WERI-Rb-1 (cell line): ENCODE measurements around the gene PDE6A.
"Not testable (repeated sequence)": the region's sequence is repeated elsewhere in the genome, so short reads cannot be mapped to it uniquely, and the experiment has no call there.

Experiments used
- DNase-seq: peaks from one replicate; pipeline ENCODE4 v3.0.0-alpha.2; 2020
- H3K27ac ChIP-seq: fragments of 250-450 bp; sonication (Bioruptor Pico); 2 replicates; pipeline ENCODE4 v1.5.1; 2020; ENCODE audit warnings: mild to moderate bottlenecking, moderate library complexity
- H3K27me3 ChIP-seq: fragments of 250-450 bp; sonication (Bioruptor Pico); 2 replicates; pipeline ENCODE4 v1.5.1; 2021; ENCODE audit warnings: mild to moderate bottlenecking, low read depth, moderate library complexity; ENCODE audit not compliant: insufficient read depth, severe bottlenecking
- H3K36me3 ChIP-seq: fragments of 250-450 bp; sonication (Bioruptor Pico); 2 replicates; pipeline ENCODE4 v1.5.1; 2020; ENCODE audit warnings: mild to moderate bottlenecking, moderate library complexity
- H3K4me3 ChIP-seq: 2 replicates; pipeline ENCODE4 v1.5.1; 2011; ENCODE audit warnings: low read depth, mild to moderate bottlenecking, control low read depth, low read length
- H3K9me3 ChIP-seq: fragments of 250-450 bp; sonication (Bioruptor Pico); 2 replicates; pipeline ENCODE4 v1.5.1; 2021; ENCODE audit warnings: mild to moderate bottlenecking, moderate library complexity; ENCODE audit not compliant: severe bottlenecking
- TF ChIP-seq, protein P1 (sequence below): IDR thresholded peaks from 2 replicates; pipeline ENCODE4 v1.5.1; 2011; ENCODE audit warnings: low read depth, mild to moderate bottlenecking, control low read depth, inconsistent platforms, low read length

The PDE6A gene

DNA sequence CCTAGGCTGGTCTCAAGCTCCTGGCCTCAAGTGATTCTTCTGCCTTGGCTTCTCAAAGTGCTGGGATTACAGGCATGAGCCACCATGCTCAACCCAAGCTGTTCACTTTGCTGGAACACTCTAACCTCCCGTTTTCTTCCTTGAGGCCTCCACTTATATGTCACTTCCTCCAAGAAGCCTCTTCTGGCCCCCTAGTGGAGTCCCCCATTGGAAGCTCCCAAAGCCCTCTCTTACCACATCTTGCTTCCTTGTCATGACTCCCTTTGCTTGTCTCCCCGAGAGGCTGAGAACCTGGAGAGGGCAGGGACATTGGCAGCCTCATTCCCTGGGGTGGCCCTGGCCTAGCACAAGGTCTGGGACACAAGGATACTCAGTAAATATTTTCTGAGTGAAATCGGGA is 80.8 kb downstream of the PDE6A start:
- Histone ChIP-seq H3K27ac (no peak overlapping the region), H3K9me3 (no peaks in the 10 kb centered on the region), H3K27me3 (no peaks in the 10 kb centered on the region), H3K36me3 (no peaks in the 10 kb centered on the region), H3K4me3 (no peak overlapping the region)
- no peak for DNase-seq
- TF ChIP-seq, protein P1, sequence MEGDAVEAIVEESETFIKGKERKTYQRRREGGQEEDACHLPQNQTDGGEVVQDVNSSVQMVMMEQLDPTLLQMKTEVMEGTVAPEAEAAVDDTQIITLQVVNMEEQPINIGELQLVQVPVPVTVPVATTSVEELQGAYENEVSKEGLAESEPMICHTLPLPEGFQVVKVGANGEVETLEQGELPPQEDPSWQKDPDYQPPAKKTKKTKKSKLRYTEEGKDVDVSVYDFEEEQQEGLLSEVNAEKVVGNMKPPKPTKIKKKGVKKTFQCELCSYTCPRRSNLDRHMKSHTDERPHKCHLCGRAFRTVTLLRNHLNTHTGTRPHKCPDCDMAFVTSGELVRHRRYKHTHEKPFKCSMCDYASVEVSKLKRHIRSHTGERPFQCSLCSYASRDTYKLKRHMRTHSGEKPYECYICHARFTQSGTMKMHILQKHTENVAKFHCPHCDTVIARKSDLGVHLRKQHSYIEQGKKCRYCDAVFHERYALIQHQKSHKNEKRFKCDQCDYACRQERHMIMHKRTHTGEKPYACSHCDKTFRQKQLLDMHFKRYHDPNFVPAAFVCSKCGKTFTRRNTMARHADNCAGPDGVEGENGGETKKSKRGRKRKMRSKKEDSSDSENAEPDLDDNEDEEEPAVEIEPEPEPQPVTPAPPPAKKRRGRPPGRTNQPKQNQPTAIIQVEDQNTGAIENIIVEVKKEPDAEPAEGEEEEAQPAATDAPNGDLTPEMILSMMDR: no peak

DNA sequence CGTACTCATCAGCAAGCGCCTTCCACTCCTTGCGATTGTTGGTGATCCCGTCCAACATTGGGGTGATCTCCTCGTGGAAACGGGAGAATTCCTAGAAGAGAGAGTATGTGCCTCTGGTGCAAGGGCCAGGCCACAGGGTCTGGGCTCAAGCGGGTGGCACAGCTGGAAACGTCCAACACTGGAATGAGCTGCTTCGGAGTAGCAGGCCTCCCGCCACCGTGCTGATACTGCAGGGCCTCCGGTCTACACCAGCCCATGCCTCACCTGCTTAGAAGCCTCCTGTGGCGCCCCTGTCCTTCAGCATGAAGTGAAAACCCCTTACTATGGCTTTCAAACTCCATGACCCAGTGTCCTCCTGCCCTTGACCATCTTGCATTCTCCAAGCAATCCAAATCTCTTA is 81.4 kb downstream of the PDE6A start:
- H3K4me3 ChIP-seq: no peak overlapping the region
- TF ChIP-seq, protein P1: no peak
- no peak for DNase-seq

DNA sequence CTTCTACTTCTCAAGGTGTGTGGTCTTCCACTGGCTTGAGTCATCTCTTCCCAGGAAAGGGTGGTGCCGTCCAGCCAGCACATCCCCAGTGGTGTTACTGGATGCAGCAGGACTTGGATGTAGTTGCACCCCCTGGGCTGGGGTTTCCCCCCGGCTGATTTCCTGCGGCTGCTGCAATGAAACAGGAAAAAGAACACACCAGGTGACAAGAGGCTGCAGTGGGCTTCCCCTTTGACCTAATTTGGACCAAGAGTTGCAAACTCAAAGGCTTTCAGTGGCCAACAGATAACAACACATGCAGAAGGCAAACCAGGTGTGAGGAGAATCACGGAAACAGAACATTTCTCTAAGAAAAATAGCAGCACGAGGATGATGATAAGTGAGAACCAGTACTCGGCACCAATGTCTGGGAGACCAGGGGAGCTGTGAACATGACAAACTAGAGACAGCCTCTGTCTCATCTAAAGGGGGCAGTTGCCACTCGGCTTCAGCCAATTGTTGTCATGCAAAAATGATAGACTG is 83.7 kb downstream of the PDE6A start:
- no peak for DNase-seq
- Histone ChIP-seq H3K36me3 (no peaks in the 10 kb centered on the region), H3K9me3 (no peaks in the 10 kb centered on the region), H3K4me3 (no peak overlapping the region), H3K27me3 (no peaks in the 10 kb centered on the region), H3K27ac (no peak overlapping the region)
- TF ChIP-seq, protein P1: no peak

More for the DNA sequence above, 81.4 kb downstream of the PDE6A start:
- H3K9me3 ChIP-seq: no peaks in the 10 kb centered on the region
- no peak overlapping the region for H3K27ac ChIP-seq
- no peaks in the 10 kb centered on the region for H3K27me3 ChIP-seq
- no peaks in the 10 kb centered on the region for H3K36me3 ChIP-seq

DNA sequence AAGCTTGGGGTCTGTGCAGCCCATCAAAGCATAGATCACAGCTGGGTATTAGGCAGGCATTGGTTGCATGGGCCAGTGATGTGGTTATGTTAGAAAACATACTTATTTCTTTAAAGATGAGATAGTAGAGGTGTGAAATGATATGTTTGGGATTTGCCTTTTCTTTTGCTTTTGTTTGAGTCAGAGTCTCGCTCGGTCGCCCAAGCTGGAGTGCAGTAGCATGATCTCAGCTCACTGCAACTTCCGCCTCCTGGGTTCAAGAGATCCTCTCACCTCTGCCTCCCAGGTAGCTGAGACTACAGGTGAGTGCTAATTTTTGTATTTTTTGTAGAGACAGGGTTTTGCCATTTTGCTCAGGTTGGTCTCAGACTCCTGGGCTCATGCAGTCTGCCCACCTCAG is 84.8 kb downstream of the PDE6A start:
- no peak overlapping the region for H3K4me3 ChIP-seq
- no peaks in the 10 kb centered on the region for H3K9me3 ChIP-seq
- DNase-seq: no peak
- H3K36me3 ChIP-seq: no peaks in the 10 kb centered on the region
- TF ChIP-seq, protein P1: no peak
- no peaks in the 10 kb centered on the region for H3K27me3 ChIP-seq
- no peak overlapping the region for H3K27ac ChIP-seq

DNA sequence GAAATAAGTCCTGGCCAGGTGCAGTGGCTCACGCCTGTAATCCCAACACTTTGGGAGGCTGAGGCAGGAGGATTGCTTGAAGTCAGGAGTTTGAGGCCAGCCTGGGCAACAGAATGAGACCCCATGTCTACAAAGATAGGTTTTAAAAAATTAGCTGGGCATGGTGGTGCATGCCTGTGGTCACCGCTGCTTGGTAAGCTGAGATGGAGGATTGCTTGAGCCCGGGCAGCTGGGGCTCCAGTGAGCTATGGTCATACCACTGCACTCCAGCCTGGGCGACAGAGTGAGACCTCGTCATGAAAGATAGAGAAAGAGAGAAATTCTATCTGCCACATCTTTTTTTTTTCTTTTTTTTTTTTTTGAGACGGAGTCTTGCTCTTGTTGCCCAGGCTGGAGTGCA is 86.1 kb downstream of the PDE6A start:
- H3K9me3 ChIP-seq, H3K27me3 ChIP-seq, H3K27ac ChIP-seq, H3K4me3 ChIP-seq, H3K36me3 ChIP-seq, DNase-seq: not testable (repeated sequence)

DNA sequence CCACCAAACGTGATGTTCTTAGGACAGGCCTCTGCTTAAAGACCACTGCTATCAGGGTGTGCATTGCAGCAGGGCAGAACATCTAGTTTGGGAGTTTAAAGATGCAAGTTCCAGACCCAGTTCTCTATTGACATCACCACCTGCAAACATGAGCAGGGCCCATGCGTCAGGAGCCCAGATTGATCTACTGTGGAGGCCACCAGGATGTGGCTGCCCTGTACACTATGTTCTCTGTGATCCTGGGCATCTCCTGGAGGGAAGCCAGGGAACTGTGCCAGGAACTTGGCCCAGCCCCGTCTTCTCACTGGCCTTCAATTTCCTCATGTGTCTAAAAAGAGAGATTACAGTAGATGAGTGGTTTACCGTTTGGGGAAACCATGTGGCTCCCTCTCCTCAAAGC is 87.1 kb downstream of the PDE6A start:
- DNase-seq: no peak
- H3K36me3 ChIP-seq: no peaks in the 10 kb centered on the region
- H3K4me3 ChIP-seq: no peak overlapping the region
- no peaks in the 10 kb centered on the region for H3K27me3 ChIP-seq
- TF ChIP-seq, protein P1: no peak
- H3K27ac ChIP-seq: no peak overlapping the region
- H3K9me3 ChIP-seq: no peaks in the 10 kb centered on the region
